HepG2 (cell line): ENCODE measurements around the gene WDR91. TPM values are rescaled to one million over a fixed set of nuclear protein-coding genes. Genes with fewer than 3 reads are reported as not detected.

ENCODE experiments used
- HHEX ChIP-seq: IDR thresholded peaks from 2 replicates; pipeline ENCODE4 v1.6.1; 2016; ENCODE audit warnings: control low read depth
- KLF15 ChIP-seq: sonication (generic); formaldehyde crosslinking; IDR thresholded peaks from 2 replicates; pipeline ENCODE4 v1.8.1; 2023; ENCODE audit warnings: borderline replicate concordance, mild to moderate bottlenecking, inconsistent platforms, missing genetic modification reagents, mixed read lengths
- PHF20 ChIP-seq: sonication (generic); formaldehyde crosslinking; IDR thresholded peaks from 2 replicates; pipeline ENCODE4 v1.5.0; 2020; ENCODE audit warnings: mild to moderate bottlenecking, missing genetic modification reagents
- polyA plus RNA-seq, 8 experiments: library from polyadenylated mRNA; depleted of rRNA in 3 of 8; stranded (reverse) in 7 of 8; unstranded in 1 of 8; fragments of >200 nt; fragmentation: Illumina TruSeq in 4 of 8; extraction: Trizol in 4 of 8; gene quantifications; 2 replicates each; pipeline versions ENCODE4 v1.2.1 to v1.2.3, GENCODE V29; 2011 to 2016; ENCODE audit warnings: low read depth in 4 of 8, missing spikeins in 1 of 8, mixed read lengths in 1 of 8; ENCODE audit not compliant: insufficient read depth in 1 of 8
- total RNA-seq, 5 experiments: library from RNA; depleted of rRNA; stranded (reverse); fragments of >200 nt; fragmentation: Illumina TruSeq; extraction: Trizol; gene quantifications; 2 replicates each; pipeline ENCODE4 v1.2.3, GENCODE V29; 2016; ENCODE audit warnings: low read depth in 1 of 5
- TF ChIP-seq, protein P1 (sequence below): IDR thresholded peaks from 2 replicates; pipeline ENCODE4 v1.6.1; 2016; ENCODE audit warnings: low read depth, missing genetic modification reagents, missing compliant biosample characterization
- TF ChIP-seq, protein P2 (sequence below): sonication (generic); formaldehyde crosslinking; IDR thresholded peaks from 2 replicates; pipeline ENCODE4 v1.4.0; 2020; ENCODE audit warnings: missing genetic modification reagents, borderline replicate concordance
- TF ChIP-seq, protein P3 (sequence below): sonication (generic); formaldehyde crosslinking; conservative IDR thresholded peaks from 2 replicates; pipeline ENCODE4 v1.5.0; 2020; ENCODE audit warnings: missing genetic modification reagents
- TF ChIP-seq, protein P4 (sequence below): sonication (generic); formaldehyde crosslinking; IDR thresholded peaks from 2 replicates; pipeline ENCODE4 v1.4.0; 2020; ENCODE audit warnings: mild to moderate bottlenecking, missing genetic modification reagents, borderline replicate concordance
- TF ChIP-seq, protein P5 (sequence below): sonication (generic); formaldehyde crosslinking; IDR thresholded peaks from 2 replicates; pipeline ENCODE4 v1.4.0; 2020; ENCODE audit warnings: missing genetic modification reagents, borderline replicate concordance
- TF ChIP-seq, protein P6 (sequence below): IDR thresholded peaks from 2 replicates; pipeline ENCODE4 v1.6.1; 2016; ENCODE audit warnings: low read depth, control low read depth

WDR91 gene
- total and polyA plus RNA-seq, 2 of the 13 experiments (the other 11 are each of a cell fraction or from before 2014, with no cell fraction given): 11.6 to 12.1 TPM

DNA sequence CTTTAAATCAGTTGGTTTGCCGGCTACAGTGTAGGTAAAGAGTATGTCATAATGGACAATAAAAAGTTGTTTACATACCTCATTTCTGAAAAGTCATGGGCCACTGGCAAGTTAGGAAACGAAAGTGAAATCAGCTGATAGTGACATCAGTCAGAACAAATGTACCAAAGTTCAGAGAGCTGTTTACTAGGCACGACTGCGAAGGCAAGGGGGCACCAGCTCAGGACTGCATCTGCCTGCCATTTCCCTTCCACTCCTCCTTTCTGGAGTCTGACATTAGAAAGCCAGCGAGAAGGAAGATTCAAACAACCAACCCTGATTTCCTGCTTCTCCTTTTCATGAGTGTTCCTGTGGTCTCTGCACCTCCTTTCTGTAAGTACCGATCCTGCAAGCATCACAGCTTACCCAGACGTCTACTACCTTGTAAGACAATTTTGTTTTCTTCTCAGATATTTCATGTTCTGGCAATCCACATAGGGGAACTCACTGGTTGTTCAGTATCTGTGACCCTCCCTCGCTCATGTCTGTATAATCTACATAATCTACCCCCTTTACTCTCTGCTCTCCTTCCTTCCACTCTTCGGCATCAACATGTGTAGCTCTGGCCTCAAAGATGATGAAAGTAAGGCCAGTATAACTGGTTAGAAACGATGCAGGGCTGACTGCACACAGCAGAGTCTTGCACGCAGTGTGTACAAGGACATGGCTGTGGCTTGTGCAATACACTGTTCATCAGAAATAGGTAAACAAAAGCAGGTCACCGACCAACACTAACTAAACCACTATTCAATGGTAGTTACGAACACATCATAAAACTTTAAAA, 63.2 kb downstream of the WDR91 start, which contains the start of gene TMEM140 (continued):
- TF ChIP-seq, protein P1, sequence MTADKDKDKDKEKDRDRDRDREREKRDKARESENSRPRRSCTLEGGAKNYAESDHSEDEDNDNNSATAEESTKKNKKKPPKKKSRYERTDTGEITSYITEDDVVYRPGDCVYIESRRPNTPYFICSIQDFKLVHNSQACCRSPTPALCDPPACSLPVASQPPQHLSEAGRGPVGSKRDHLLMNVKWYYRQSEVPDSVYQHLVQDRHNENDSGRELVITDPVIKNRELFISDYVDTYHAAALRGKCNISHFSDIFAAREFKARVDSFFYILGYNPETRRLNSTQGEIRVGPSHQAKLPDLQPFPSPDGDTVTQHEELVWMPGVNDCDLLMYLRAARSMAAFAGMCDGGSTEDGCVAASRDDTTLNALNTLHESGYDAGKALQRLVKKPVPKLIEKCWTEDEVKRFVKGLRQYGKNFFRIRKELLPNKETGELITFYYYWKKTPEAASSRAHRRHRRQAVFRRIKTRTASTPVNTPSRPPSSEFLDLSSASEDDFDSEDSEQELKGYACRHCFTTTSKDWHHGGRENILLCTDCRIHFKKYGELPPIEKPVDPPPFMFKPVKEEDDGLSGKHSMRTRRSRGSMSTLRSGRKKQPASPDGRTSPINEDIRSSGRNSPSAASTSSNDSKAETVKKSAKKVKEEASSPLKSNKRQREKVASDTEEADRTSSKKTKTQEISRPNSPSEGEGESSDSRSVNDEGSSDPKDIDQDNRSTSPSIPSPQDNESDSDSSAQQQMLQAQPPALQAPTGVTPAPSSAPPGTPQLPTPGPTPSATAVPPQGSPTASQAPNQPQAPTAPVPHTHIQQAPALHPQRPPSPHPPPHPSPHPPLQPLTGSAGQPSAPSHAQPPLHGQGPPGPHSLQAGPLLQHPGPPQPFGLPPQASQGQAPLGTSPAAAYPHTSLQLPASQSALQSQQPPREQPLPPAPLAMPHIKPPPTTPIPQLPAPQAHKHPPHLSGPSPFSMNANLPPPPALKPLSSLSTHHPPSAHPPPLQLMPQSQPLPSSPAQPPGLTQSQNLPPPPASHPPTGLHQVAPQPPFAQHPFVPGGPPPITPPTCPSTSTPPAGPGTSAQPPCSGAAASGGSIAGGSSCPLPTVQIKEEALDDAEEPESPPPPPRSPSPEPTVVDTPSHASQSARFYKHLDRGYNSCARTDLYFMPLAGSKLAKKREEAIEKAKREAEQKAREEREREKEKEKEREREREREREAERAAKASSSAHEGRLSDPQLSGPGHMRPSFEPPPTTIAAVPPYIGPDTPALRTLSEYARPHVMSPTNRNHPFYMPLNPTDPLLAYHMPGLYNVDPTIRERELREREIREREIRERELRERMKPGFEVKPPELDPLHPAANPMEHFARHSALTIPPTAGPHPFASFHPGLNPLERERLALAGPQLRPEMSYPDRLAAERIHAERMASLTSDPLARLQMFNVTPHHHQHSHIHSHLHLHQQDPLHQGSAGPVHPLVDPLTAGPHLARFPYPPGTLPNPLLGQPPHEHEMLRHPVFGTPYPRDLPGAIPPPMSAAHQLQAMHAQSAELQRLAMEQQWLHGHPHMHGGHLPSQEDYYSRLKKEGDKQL (CRISPR knock-in tag): 0 out of 2 replicates have a peak, but pooled peaks have one; percentile 34
- TF ChIP-seq KLF15 (CRISPR knock-in tag): no peak
- TF ChIP-seq, protein P2, sequence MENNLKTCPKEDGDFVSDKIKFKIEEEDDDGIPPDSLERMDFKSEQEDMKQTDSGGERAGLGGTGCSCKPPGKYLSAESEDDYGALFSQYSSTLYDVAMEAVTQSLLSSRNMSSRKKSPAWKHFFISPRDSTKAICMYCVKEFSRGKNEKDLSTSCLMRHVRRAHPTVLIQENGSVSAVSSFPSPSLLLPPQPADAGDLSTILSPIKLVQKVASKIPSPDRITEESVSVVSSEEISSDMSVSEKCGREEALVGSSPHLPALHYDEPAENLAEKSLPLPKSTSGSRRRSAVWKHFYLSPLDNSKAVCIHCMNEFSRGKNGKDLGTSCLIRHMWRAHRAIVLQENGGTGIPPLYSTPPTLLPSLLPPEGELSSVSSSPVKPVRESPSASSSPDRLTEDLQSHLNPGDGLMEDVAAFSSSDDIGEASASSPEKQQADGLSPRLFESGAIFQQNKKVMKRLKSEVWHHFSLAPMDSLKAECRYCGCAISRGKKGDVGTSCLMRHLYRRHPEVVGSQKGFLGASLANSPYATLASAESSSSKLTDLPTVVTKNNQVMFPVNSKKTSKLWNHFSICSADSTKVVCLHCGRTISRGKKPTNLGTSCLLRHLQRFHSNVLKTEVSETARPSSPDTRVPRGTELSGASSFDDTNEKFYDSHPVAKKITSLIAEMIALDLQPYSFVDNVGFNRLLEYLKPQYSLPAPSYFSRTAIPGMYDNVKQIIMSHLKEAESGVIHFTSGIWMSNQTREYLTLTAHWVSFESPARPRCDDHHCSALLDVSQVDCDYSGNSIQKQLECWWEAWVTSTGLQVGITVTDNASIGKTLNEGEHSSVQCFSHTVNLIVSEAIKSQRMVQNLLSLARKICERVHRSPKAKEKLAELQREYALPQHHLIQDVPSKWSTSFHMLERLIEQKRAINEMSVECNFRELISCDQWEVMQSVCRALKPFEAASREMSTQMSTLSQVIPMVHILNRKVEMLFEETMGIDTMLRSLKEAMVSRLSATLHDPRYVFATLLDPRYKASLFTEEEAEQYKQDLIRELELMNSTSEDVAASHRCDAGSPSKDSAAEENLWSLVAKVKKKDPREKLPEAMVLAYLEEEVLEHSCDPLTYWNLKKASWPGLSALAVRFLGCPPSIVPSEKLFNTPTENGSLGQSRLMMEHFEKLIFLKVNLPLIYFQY (CRISPR knock-in tag): no peak
- TF ChIP-seq, protein P3, sequence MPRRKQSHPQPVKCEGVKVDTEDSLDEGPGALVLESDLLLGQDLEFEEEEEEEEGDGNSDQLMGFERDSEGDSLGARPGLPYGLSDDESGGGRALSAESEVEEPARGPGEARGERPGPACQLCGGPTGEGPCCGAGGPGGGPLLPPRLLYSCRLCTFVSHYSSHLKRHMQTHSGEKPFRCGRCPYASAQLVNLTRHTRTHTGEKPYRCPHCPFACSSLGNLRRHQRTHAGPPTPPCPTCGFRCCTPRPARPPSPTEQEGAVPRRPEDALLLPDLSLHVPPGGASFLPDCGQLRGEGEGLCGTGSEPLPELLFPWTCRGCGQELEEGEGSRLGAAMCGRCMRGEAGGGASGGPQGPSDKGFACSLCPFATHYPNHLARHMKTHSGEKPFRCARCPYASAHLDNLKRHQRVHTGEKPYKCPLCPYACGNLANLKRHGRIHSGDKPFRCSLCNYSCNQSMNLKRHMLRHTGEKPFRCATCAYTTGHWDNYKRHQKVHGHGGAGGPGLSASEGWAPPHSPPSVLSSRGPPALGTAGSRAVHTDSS: no peak
- TF ChIP-seq, protein P4, sequence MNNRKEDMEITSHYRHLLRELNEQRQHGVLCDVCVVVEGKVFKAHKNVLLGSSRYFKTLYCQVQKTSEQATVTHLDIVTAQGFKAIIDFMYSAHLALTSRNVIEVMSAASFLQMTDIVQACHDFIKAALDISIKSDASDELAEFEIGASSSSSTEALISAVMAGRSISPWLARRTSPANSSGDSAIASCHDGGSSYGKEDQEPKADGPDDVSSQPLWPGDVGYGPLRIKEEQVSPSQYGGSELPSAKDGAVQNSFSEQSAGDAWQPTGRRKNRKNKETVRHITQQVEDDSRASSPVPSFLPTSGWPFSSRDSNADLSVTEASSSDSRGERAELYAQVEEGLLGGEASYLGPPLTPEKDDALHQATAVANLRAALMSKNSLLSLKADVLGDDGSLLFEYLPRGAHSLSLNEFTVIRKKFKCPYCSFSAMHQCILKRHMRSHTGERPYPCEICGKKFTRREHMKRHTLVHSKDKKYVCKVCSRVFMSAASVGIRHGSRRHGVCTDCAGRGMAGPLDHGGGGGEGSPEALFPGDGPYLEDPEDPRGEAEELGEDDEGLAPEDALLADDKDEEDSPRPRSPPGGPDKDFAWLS (CRISPR knock-in tag): no peak
- TF ChIP-seq, protein P5, sequence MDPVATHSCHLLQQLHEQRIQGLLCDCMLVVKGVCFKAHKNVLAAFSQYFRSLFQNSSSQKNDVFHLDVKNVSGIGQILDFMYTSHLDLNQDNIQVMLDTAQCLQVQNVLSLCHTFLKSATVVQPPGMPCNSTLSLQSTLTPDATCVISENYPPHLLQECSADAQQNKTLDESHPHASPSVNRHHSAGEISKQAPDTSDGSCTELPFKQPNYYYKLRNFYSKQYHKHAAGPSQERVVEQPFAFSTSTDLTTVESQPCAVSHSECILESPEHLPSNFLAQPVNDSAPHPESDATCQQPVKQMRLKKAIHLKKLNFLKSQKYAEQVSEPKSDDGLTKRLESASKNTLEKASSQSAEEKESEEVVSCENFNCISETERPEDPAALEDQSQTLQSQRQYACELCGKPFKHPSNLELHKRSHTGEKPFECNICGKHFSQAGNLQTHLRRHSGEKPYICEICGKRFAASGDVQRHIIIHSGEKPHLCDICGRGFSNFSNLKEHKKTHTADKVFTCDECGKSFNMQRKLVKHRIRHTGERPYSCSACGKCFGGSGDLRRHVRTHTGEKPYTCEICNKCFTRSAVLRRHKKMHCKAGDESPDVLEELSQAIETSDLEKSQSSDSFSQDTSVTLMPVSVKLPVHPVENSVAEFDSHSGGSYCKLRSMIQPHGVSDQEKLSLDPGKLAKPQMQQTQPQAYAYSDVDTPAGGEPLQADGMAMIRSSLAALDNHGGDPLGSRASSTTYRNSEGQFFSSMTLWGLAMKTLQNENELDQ (CRISPR knock-in tag): no peak
- TF ChIP-seq, protein P6, sequence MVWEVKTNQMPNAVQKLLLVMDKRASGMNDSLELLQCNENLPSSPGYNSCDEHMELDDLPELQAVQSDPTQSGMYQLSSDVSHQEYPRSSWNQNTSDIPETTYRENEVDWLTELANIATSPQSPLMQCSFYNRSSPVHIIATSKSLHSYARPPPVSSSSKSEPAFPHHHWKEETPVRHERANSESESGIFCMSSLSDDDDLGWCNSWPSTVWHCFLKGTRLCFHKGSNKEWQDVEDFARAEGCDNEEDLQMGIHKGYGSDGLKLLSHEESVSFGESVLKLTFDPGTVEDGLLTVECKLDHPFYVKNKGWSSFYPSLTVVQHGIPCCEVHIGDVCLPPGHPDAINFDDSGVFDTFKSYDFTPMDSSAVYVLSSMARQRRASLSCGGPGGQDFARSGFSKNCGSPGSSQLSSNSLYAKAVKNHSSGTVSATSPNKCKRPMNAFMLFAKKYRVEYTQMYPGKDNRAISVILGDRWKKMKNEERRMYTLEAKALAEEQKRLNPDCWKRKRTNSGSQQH (CRISPR knock-in tag): peak; percentile 81
- peak; percentile 38; the same call in 1 of the 2 replicates for TF ChIP-seq PHF20 (CRISPR knock-in tag)
- TF ChIP-seq HHEX (CRISPR knock-in tag): no peak
